ENCODE measurements around the gene MMP14. TPM values are rescaled to one million over a fixed set of nuclear protein-coding genes. Genes with fewer than 3 reads are reported as not detected.

Gene MMP14
- total and polyA plus RNA-seq, 9 of the 15 experiments (the other 6 are each of a cell fraction or from before 2014, with no cell fraction given), result 0.36 to 5.8 (median 1.3) TPM; not detected in 2

DNA sequence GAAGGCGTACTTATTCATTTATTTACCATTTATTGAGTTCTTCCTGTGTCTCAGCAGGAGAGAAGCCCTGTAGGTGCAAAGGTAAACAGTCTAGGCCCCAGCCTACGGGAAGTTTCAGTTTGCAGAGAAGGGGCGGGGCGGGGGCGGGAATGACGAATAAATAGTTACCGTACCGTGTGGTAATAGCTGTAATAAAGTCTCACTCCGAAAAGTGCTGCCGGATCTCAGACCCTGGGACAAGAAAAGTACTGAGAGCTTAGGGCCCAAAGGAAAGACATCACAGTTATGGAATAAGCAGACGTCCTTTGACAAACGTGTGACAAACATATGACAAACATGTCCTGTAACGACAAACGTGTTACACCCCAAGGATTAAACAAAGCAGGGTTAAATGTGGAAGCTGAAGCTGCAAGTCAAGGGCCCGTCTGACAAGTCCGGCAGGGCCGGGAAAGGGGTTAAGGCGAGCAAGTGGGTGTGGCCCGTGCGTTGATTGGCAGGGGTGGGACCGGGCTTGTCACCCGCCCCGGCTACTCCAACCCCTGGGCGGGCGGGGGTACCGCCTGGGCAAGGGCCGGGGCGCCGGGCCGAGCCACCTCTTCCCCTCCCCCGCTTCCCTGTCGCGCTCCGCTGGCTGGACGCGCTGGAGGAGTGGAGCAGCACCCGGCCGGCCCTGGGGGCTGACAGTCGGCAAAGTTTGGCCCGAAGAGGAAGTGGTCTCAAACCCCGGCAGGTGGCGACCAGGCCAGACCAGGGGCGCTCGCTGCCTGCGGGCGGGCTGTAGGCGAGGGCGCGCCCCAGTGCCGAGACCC is 35.0 kb downstream of the MMP14 start, which contains the start of gene LRP10 (continued):
- TF ChIP-seq, protein P1, sequence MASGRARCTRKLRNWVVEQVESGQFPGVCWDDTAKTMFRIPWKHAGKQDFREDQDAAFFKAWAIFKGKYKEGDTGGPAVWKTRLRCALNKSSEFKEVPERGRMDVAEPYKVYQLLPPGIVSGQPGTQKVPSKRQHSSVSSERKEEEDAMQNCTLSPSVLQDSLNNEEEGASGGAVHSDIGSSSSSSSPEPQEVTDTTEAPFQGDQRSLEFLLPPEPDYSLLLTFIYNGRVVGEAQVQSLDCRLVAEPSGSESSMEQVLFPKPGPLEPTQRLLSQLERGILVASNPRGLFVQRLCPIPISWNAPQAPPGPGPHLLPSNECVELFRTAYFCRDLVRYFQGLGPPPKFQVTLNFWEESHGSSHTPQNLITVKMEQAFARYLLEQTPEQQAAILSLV (tag; IDR thresholded peaks at IDR 0.05), result no peak
- TF ChIP-seq STAT5B (CRISPR knock-in tag; IDR thresholded peaks at IDR 0.05) (no peak), SMC3 (conservative IDR thresholded peaks at IDR 0.05; ENCODE audit: insufficient read depth, low read depth, low read length) (no peak), KAT8 (IDR thresholded peaks at IDR 0.05; ENCODE audit: low read depth) (no peak), KDM5B (IDR thresholded peaks at IDR 0.05; ENCODE audit: insufficient replicate concordance, low read depth, low read length) (peak; percentile 45), DIDO1 (tag; IDR thresholded peaks at IDR 0.05; ENCODE audit: low read depth) (no peak), SRSF9 (IDR thresholded peaks at IDR 0.05; ENCODE audit: borderline replicate concordance, low read depth, low read length) (no peak), ZC3H8 (IDR thresholded peaks at IDR 0.05) (no peak), GATAD2B (IDR thresholded peaks at IDR 0.05; ENCODE audit: borderline replicate concordance) (no peak; the same call in 1 of the 2 replicates), SREBF2 (CRISPR knock-in tag; IDR thresholded peaks at IDR 0.05) (no peak), ELF1 (tag; IDR thresholded peaks at IDR 0.05) (peak; percentile 58; the same call in 1 of the 2 replicates)
- TF ChIP-seq, protein P2, sequence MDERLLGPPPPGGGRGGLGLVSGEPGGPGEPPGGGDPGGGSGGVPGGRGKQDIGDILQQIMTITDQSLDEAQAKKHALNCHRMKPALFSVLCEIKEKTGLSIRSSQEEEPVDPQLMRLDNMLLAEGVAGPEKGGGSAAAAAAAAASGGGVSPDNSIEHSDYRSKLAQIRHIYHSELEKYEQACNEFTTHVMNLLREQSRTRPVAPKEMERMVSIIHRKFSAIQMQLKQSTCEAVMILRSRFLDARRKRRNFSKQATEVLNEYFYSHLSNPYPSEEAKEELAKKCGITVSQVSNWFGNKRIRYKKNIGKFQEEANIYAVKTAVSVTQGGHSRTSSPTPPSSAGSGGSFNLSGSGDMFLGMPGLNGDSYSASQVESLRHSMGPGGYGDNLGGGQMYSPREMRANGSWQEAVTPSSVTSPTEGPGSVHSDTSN (CRISPR knock-in tag; IDR thresholded peaks at IDR 0.05; ENCODE audit: low read depth), result peak; percentile 92
- TF ChIP-seq, protein P2 (tag; conservative IDR thresholded peaks at IDR 0.05; ENCODE audit: low read depth), result peak; percentile 96
- TF ChIP-seq, protein P3, sequence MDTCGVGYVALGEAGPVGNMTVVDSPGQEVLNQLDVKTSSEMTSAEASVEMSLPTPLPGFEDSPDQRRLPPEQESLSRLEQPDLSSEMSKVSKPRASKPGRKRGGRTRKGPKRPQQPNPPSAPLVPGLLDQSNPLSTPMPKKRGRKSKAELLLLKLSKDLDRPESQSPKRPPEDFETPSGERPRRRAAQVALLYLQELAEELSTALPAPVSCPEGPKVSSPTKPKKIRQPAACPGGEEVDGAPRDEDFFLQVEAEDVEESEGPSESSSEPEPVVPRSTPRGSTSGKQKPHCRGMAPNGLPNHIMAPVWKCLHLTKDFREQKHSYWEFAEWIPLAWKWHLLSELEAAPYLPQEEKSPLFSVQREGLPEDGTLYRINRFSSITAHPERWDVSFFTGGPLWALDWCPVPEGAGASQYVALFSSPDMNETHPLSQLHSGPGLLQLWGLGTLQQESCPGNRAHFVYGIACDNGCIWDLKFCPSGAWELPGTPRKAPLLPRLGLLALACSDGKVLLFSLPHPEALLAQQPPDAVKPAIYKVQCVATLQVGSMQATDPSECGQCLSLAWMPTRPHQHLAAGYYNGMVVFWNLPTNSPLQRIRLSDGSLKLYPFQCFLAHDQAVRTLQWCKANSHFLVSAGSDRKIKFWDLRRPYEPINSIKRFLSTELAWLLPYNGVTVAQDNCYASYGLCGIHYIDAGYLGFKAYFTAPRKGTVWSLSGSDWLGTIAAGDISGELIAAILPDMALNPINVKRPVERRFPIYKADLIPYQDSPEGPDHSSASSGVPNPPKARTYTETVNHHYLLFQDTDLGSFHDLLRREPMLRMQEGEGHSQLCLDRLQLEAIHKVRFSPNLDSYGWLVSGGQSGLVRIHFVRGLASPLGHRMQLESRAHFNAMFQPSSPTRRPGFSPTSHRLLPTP (IDR thresholded peaks at IDR 0.05; ENCODE audit: borderline replicate concordance, extremely low read depth, insufficient read length), result no peak
- TF ChIP-seq, protein P4, sequence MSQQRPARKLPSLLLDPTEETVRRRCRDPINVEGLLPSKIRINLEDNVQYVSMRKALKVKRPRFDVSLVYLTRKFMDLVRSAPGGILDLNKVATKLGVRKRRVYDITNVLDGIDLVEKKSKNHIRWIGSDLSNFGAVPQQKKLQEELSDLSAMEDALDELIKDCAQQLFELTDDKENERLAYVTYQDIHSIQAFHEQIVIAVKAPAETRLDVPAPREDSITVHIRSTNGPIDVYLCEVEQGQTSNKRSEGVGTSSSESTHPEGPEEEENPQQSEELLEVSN (IDR thresholded peaks at IDR 0.05; ENCODE audit: borderline replicate concordance in 1 of 2, extremely low read depth in 1 of 2, insufficient read depth in 1 of 2, insufficient read length in 1 of 2, low read depth in 1 of 2, low read length in 1 of 2, poor library complexity in 1 of 2, severe bottlenecking in 1 of 2), result peak in 1 of 2 experiments; percentile 56
- TF ChIP-seq, protein P5, sequence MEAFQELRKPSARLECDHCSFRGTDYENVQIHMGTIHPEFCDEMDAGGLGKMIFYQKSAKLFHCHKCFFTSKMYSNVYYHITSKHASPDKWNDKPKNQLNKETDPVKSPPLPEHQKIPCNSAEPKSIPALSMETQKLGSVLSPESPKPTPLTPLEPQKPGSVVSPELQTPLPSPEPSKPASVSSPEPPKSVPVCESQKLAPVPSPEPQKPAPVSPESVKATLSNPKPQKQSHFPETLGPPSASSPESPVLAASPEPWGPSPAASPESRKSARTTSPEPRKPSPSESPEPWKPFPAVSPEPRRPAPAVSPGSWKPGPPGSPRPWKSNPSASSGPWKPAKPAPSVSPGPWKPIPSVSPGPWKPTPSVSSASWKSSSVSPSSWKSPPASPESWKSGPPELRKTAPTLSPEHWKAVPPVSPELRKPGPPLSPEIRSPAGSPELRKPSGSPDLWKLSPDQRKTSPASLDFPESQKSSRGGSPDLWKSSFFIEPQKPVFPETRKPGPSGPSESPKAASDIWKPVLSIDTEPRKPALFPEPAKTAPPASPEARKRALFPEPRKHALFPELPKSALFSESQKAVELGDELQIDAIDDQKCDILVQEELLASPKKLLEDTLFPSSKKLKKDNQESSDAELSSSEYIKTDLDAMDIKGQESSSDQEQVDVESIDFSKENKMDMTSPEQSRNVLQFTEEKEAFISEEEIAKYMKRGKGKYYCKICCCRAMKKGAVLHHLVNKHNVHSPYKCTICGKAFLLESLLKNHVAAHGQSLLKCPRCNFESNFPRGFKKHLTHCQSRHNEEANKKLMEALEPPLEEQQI (IDR thresholded peaks at IDR 0.05), result no peak

Data from K562 (cell line).